Liver (tissue), 9 donors: ENCODE data around the gene NF1. TPM values are rescaled to one million over a fixed set of nuclear protein-coding genes. Genes with fewer than 3 reads are reported as not detected.

ENCODE experiments used
- DNase-seq: peaks from one replicate; pipeline ENCODE4 v3.0.0-alpha.2; 2017; ENCODE audit warnings: low spot score
- H3K27ac ChIP-seq, 2 donors: one replicate each; pipeline ENCODE4 v1.7.0; 2013; ENCODE audit warnings: inconsistent platforms in 2 of 2, low read length in 2 of 2, control low read depth in 1 of 2, low read depth in 1 of 2, mild to moderate bottlenecking in 1 of 2
- H3K27me3 ChIP-seq, 4 donors: one replicate each; pipeline versions ENCODE4 v1.6.1 to v1.7.0; 2013; ENCODE audit warnings: low read length in 3 of 4, inconsistent platforms in 1 of 4, mild to moderate bottlenecking in 1 of 4, moderate library complexity in 1 of 4; ENCODE audit not compliant: control insufficient read depth in 4 of 4, insufficient read depth in 4 of 4
- H3K36me3 ChIP-seq, 4 donors: one replicate each; pipeline versions ENCODE4 v1.6.1 to v1.7.0; 2013; ENCODE audit warnings: low read length in 3 of 4, mild to moderate bottlenecking in 3 of 4, low read depth in 1 of 4, moderate library complexity in 1 of 4; ENCODE audit not compliant: control insufficient read depth in 4 of 4, insufficient read depth in 3 of 4
- H3K4me1 ChIP-seq, 4 donors: one replicate each; pipeline versions ENCODE4 v1.6.1 to v1.7.0; 2013; ENCODE audit warnings: low read length in 3 of 4, mild to moderate bottlenecking in 3 of 4, moderate library complexity in 1 of 4; ENCODE audit not compliant: control insufficient read depth in 4 of 4, insufficient read depth in 4 of 4
- H3K4me3 ChIP-seq, 3 donors: one replicate each; pipeline versions ENCODE4 v1.6.1 to v1.7.0; 2013; ENCODE audit warnings: low read length in 3 of 3, control low read depth in 1 of 3, low read depth in 1 of 3, mild to moderate bottlenecking in 1 of 3
- H3K9ac ChIP-seq, 2 donors: one replicate each; pipeline ENCODE4 v1.7.0; 2013; ENCODE audit warnings: low read length in 2 of 2, mild to moderate bottlenecking in 2 of 2, moderate library complexity in 2 of 2, control low read depth in 1 of 2, low read depth in 1 of 2
- H3K9me3 ChIP-seq, 4 donors: one replicate each; pipeline versions ENCODE4 v1.6.1 to v1.7.0; 2013; ENCODE audit warnings: low read length in 3 of 4; ENCODE audit not compliant: control insufficient read depth in 4 of 4
- ATF3 ChIP-seq: IDR thresholded peaks from 2 replicates; pipeline ENCODE4 v1.6.1; 2016; ENCODE audit warnings: antibody characterized with exemption
- CTCF ChIP-seq: fragments of 150-350 bp; IDR thresholded peaks from 2 replicates; pipeline ENCODE4 v1.5.1; 2017; ENCODE audit warnings: improper control_type of control experiment, low read depth, low read length; ENCODE audit not compliant: missing input control
- EGR1 ChIP-seq, 2 donors: IDR thresholded peaks; 2 replicates each; pipeline ENCODE4 v1.6.1; 2016 to 2018; ENCODE audit warnings: antibody characterized with exemption in 2 of 2, low read depth in 2 of 2
- FOXA1 ChIP-seq: IDR thresholded peaks from 2 replicates; pipeline ENCODE4 v1.6.1; 2016; ENCODE audit warnings: antibody characterized with exemption
- FOXA2 ChIP-seq: IDR thresholded peaks from 2 replicates; pipeline ENCODE4 v1.6.1; 2016; ENCODE audit warnings: antibody characterized with exemption
- HNF4A ChIP-seq, 2 donors: conservative IDR thresholded peaks; 2 replicates each; pipeline ENCODE4 v1.6.1; 2016; ENCODE audit warnings: antibody characterized with exemption in 2 of 2, mild to moderate bottlenecking in 2 of 2
- MAX ChIP-seq: IDR thresholded peaks from 2 replicates; pipeline ENCODE4 v1.6.1; 2016; ENCODE audit warnings: antibody characterized with exemption
- NR2F2 ChIP-seq: IDR thresholded peaks from 2 replicates; pipeline ENCODE4 v1.6.1; 2016; ENCODE audit warnings: antibody characterized with exemption
- RAD21 ChIP-seq, 2 donors: IDR thresholded peaks; 2 replicates each; pipeline ENCODE4 v1.6.1; 2016; ENCODE audit warnings: antibody characterized with exemption in 2 of 2, mild to moderate bottlenecking in 2 of 2
- REST ChIP-seq: IDR thresholded peaks from 2 replicates; pipeline ENCODE4 v1.6.1; 2016; ENCODE audit warnings: antibody characterized with exemption, mild to moderate bottlenecking
- RXRA ChIP-seq, 2 donors: IDR thresholded peaks; 2 replicates each; pipeline ENCODE4 v1.6.1; 2017 to 2018; ENCODE audit warnings: antibody characterized with exemption in 2 of 2, mild to moderate bottlenecking in 1 of 2
- SP1 ChIP-seq: IDR thresholded peaks from 2 replicates; pipeline ENCODE4 v1.6.1; 2018; ENCODE audit warnings: antibody characterized with exemption, mild to moderate bottlenecking
- TAF1 ChIP-seq: conservative IDR thresholded peaks from 2 replicates; pipeline ENCODE4 v1.6.1; 2016; ENCODE audit warnings: antibody characterized with exemption, mild to moderate bottlenecking
- YY1 ChIP-seq: IDR thresholded peaks from 2 replicates; pipeline ENCODE4 v1.6.1; 2016; ENCODE audit warnings: antibody characterized with exemption, mild to moderate bottlenecking
- ZBTB33 ChIP-seq: IDR thresholded peaks from 2 replicates; pipeline ENCODE4 v1.6.1; 2016; ENCODE audit warnings: antibody characterized with exemption
- WGBS: extraction: QIAGEN DNeasy Blood & Tissue Kit; methylation state at CpG from one replicate; pipeline ENCODE4 v1.1.7; 2013; 5-methylcytosine and 5-hydroxymethylcytosine counted together
- polyA plus RNA-seq, 2 donors: library from polyadenylated mRNA; stranded (reverse) in 1 of 2; unstranded in 1 of 2; fragments of 200-250 nt in 1 of 2; fragments of >200 nt in 1 of 2; fragmentation: Nextera tagmentation in 1 of 2; extraction: Ambion mirVana in 1 of 2; gene quantifications; one replicate each; pipeline versions ENCODE4 v1.2.1 to v1.2.3, GENCODE V29; 2013 to 2015
- total RNA-seq, 2 donors: library from RNA; depleted of rRNA; stranded (reverse); fragments of >200 nt; gene quantifications; one replicate each; pipeline ENCODE4 v1.2.3, GENCODE V29; 2014
- donor health status: healthy.
- donor health status: healthy.
- donor health status: healthy.
- donor health status: healthy.
- donor health status: healthy.

NF1 gene
- total and polyA plus RNA-seq, 4 donors, result 4.6 to 42.6 (median 13.5) TPM

GRCh38 chr17:31249835-31250141 is 155.0 kb downstream of the NF1 start:
- no peak for DNase-seq
- Histone ChIP-seq H3K9ac (no peak overlapping the region), H3K9me3 (no peaks in the 10 kb centered on the region), H3K27ac (no peak overlapping the region), H3K4me3 (no peak overlapping the region), H3K36me3 (peaks cover 2 to 11% (median 5%) of the 10 kb centered on the region in 4 donors), H3K27me3 (no peaks in the 10 kb centered on the region), H3K4me1 (no peaks in the 10 kb centered on the region)
- WGBS, result 86% methylated on average over 4 of the region's 4 CpGs
- TF ChIP-seq FOXA1 (no peak), ZBTB33 (no peak), REST (no peak), FOXA2 (no peak), EGR1 (IDR thresholded peaks at IDR 0.05; ENCODE audit: low read depth in 2 of 2) (no peak), SP1 (no peak), ATF3 (no peak)

GRCh38 chr17:31250229-31250628 is 155.5 kb downstream of the NF1 start:
- no peak for TF ChIP-seq TAF1
- no peak for TF ChIP-seq HNF4A (conservative IDR thresholded peaks at IDR 0.05)
- TF ChIP-seq SP1, result no peak
- no peak for TF ChIP-seq NR2F2
- TF ChIP-seq REST, result no peak
- no peak for TF ChIP-seq EGR1 (IDR thresholded peaks at IDR 0.05; ENCODE audit: low read depth in 2 of 2)
- no peak for TF ChIP-seq RAD21 (IDR thresholded peaks at IDR 0.05)
- TF ChIP-seq FOXA1, result no peak
- no peak for TF ChIP-seq MAX
- no peak for TF ChIP-seq CTCF
- TF ChIP-seq YY1, result no peak
- no peak for TF ChIP-seq RXRA (IDR thresholded peaks at IDR 0.05)
- H3K27ac ChIP-seq, result no peak overlapping the region
- 89% methylated on average over 1 of the region's 1 CpG for WGBS

More at GRCh38 chr17:31250229-31250628, 155.5 kb downstream of the NF1 start:
- H3K9me3 ChIP-seq, result no peaks in the 10 kb centered on the region
- H3K4me3 ChIP-seq, result no peak overlapping the region
- DNase-seq, result no peak
- H3K9ac ChIP-seq, result no peak overlapping the region
- H3K4me1 ChIP-seq, result no peaks in the 10 kb centered on the region
- peaks cover under 1 to 10% (median 4%) of the 10 kb centered on the region in 4 donors for H3K36me3 ChIP-seq
- no peaks in the 10 kb centered on the region for H3K27me3 ChIP-seq
